Activated CD8-positive, alpha-beta memory T cell treated with anti-CD3 and anti-CD28 coated beads, Interleukin-2, amount 10 ng/mL, durations not matched to agents 7 days and 5 days (primary cell): ENCODE measurements around the gene MS4A8. TPM values are rescaled to one million over a fixed set of nuclear protein-coding genes. Genes with fewer than 3 reads are reported as not detected.
"Not testable (repeated sequence)": the region's sequence is repeated elsewhere in the genome, so short reads cannot be mapped to it uniquely, and the experiment has no call there.

Experiments
- ATAC-seq: fragments of 150-1000 bp; cut with Tn5 transposase; one replicate; pipeline ENCODE4 v1.10.0; 2021; ENCODE audit warnings: moderate library complexity
- CTCF ChIA-PET: fragments of 350-600 bp; sonication (Branson Sonifier 250); formaldehyde crosslinking; loops from one replicate; lab custom pipeline; 2021; ENCODE audit warnings: antibody characterized with exemption; lab: Charles Lee
- DNase-seq: peaks from one replicate; pipeline ENCODE4 v3.0.0-alpha.2; 2020
- H3K27ac Mint-ChIP-seq: one replicate; pipeline ENCODE4 v1.8.0; 2021; ENCODE audit warnings: mild to moderate bottlenecking, mixed read lengths
- H3K27me3 Mint-ChIP-seq: one replicate; pipeline ENCODE4 v1.8.0; 2021; ENCODE audit warnings: mixed read lengths
- H3K36me3 Mint-ChIP-seq: one replicate; pipeline ENCODE4 v1.8.0; 2021; ENCODE audit warnings: mild to moderate bottlenecking, mixed read lengths
- H3K4me1 Mint-ChIP-seq: one replicate; pipeline ENCODE4 v1.8.0; 2021; ENCODE audit warnings: mixed read lengths
- H3K4me3 Mint-ChIP-seq: one replicate; pipeline ENCODE4 v1.8.0; 2021; ENCODE audit warnings: mild to moderate bottlenecking, moderate library complexity, mixed read lengths
- H3K9me3 Mint-ChIP-seq: one replicate; pipeline ENCODE4 v1.8.0; 2022; ENCODE audit warnings: low read depth, mixed read lengths
- total RNA-seq, 2 experiments: library from RNA; stranded (reverse); gene quantifications; one replicate each; pipeline ENCODE4 v1.2.3, GENCODE V29; 2021

Gene MS4A8
- total RNA-seq, 2 experiments from 2014 or later, result not detected

DNA sequence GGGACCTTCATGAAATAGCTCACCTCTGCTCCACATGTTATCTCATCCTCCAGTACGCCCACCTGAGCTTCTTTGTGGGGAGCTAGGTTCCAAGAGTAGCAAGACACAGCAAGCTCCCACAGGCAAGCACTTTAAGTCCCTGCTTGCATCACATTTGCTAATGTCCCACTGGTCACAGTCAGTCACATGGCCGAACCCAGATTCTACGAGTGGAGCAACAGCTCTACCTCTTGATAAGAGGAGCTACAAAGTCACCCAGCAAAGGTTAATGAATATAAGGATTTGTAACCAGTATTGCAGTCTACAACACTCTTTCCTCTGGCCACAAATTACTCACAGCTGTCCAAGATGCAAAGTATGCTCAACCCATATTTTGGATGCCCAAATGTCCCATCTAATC lies 42.0 kb downstream of the MS4A8 start:
- H3K36me3 Mint-ChIP-seq, result no peaks in the 10 kb centered on the region

DNA sequence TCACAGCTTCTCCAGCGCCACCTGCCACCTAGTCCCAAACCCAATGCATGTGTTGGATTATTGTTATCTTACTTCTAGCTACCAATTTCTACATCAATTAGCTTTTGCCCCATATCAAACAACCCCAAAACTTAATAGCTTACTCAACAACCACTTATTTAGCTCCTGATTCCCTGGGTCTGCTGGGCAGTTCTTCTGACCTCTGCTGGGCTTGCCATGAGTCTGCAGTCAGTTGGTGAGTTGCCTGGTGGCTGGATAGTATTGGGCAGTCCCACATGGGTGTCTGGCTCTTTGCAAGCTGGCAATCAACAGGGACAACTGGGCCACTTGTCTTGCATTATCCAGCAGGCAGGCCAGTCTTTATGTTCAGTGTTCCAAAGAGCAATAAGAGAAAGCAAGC lies 43.6 kb downstream of the MS4A8 start:
- Mint-ChIP-seq H3K4me3 (no peak overlapping the region), H3K9me3 (peaks cover 4% of the 10 kb centered on the region), H3K36me3 (no peaks in the 10 kb centered on the region), H3K4me1 (no peaks in the 10 kb centered on the region), H3K27me3 (peaks cover 14% of the 10 kb centered on the region), H3K27ac (no peak overlapping the region)
- DNase-seq (no peak), ATAC-seq (no peak)
- CTCF ChIA-PET, result no interaction called here

More for the DNA sequence above, 42.0 kb downstream of the MS4A8 start:
- H3K27me3 Mint-ChIP-seq, result peaks cover 22% of the 10 kb centered on the region
- no peak overlapping the region for H3K27ac Mint-ChIP-seq
- no peak overlapping the region for H3K4me3 Mint-ChIP-seq
- ATAC-seq (no peak), DNase-seq (no peak)
- CTCF ChIA-PET, result no interaction called here
- H3K4me1 Mint-ChIP-seq, result no peaks in the 10 kb centered on the region
- H3K9me3 Mint-ChIP-seq, result no peaks in the 10 kb centered on the region

GRCh38 chr11:60744114-60744513 lies 44.7 kb downstream of the MS4A8 start:
- CTCF ChIA-PET, result no interaction called here
- H3K36me3 Mint-ChIP-seq, result no peaks in the 10 kb centered on the region
- DNase-seq, result no peak
- no peaks in the 10 kb centered on the region for H3K4me1 Mint-ChIP-seq
- H3K4me3 Mint-ChIP-seq, result no peak overlapping the region
- no peak for ATAC-seq
- no peak overlapping the region for H3K27ac Mint-ChIP-seq
- peaks cover 11% of the 10 kb centered on the region for H3K27me3 Mint-ChIP-seq
- H3K9me3 Mint-ChIP-seq, result peaks cover 4% of the 10 kb centered on the region

DNA sequence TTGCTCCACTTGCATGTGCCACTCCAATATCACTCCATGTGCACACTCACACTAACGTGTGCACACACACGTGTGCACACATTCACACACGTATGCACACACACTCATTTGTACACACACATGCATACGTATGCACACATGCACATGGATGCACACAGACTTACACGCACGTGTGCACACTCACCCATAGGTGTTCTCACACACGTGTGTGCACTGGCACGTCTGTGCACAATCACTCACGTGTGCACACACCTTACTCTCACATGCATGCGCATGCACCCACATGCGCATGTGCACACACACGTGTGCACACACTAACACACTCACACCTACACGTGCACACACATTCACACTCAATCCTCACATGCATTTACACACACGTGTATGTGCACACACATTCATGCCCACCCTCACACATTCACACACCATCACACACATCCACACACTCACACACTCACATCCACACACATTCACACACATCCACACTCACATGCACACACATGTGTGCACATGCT lies 48.0 kb downstream of the MS4A8 start:
- CTCF ChIA-PET, result no interaction called here
- peaks cover 4% of the 10 kb centered on the region for H3K9me3 Mint-ChIP-seq
- H3K4me3 Mint-ChIP-seq, result no peak overlapping the region
- no peaks in the 10 kb centered on the region for H3K36me3 Mint-ChIP-seq
- ATAC-seq (no peak), DNase-seq (no peak)
- H3K27me3 Mint-ChIP-seq, result peaks cover 11% of the 10 kb centered on the region
- H3K4me1 Mint-ChIP-seq, result no peaks in the 10 kb centered on the region
- no peak overlapping the region for H3K27ac Mint-ChIP-seq

GRCh38 chr11:60748225-60748624 lies 48.8 kb downstream of the MS4A8 start:
- no peaks in the 10 kb centered on the region for H3K36me3 Mint-ChIP-seq
- no peak overlapping the region for H3K4me3 Mint-ChIP-seq
- H3K27ac Mint-ChIP-seq, result no peak overlapping the region
- H3K4me1 Mint-ChIP-seq, result no peaks in the 10 kb centered on the region
- H3K9me3 Mint-ChIP-seq, result peaks cover 4% of the 10 kb centered on the region
- CTCF ChIA-PET, result interaction anchor here (1.3 kb wide), 1 partner anchor 27 kb away, joined by 4 read pairs; no protein-coding TSS in a partner anchor
- H3K27me3 Mint-ChIP-seq, result peaks cover 14% of the 10 kb centered on the region
- DNase-seq, result no peak
- no peak for ATAC-seq

DNA sequence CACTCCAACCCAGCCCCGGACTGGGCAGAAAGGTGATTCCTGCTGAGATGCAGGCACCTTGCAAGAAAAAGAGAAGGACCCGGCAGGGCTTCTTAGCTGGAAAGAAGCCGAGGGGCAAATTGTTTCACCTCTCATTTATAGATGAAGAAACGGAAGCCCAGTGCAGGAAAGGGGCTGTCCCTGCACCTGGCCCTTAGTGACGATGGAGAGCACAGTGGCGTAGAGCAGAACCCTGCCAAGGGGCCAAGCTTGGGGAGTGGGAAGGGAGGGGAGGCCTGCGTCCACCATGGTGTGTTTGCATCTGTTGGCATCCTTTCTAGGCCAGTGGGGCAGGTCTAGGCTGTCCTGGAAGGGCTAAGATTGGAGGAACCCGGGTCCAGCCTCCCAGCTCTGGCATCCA lies 49.4 kb downstream of the MS4A8 start:
- Mint-ChIP-seq H3K36me3 (no peaks in the 10 kb centered on the region), H3K4me1 (no peaks in the 10 kb centered on the region), H3K27ac (no peak overlapping the region), H3K4me3 (no peak overlapping the region), H3K9me3 (peaks cover 4% of the 10 kb centered on the region), H3K27me3 (peaks cover 12% of the 10 kb centered on the region)
- CTCF ChIA-PET, result interaction anchor here (1.3 kb wide), 1 partner anchor 27 kb away, joined by 4 read pairs; no protein-coding TSS in a partner anchor
- DNase-seq, result no peak
- ATAC-seq, result no peak

- Mint-ChIP-seq H3K27ac (no peak overlapping the region), H3K36me3 (no peaks in the 10 kb centered on the region), H3K9me3 (peaks cover 4% of the 10 kb centered on the region), H3K27me3 (peaks cover 5% of the 10 kb centered on the region), H3K4me1 (no peaks in the 10 kb centered on the region), H3K4me3 (no peak overlapping the region)
- DNase-seq (no peak), ATAC-seq (no peak)
- CTCF ChIA-PET, result no interaction called here
These were observed 51.5 kb downstream of the MS4A8 start for GRCh38 chr11:60750911-60751310.

GRCh38 chr11:60753309-60753708 lies 53.9 kb downstream of the MS4A8 start:
- ATAC-seq (no peak), DNase-seq (no peak)
- Mint-ChIP-seq H3K4me1 (no peaks in the 10 kb centered on the region), H3K36me3 (no peaks in the 10 kb centered on the region), H3K27ac (no peak overlapping the region), H3K27me3 (peaks cover 20% of the 10 kb centered on the region), H3K4me3 (no peak overlapping the region), H3K9me3 (no peaks in the 10 kb centered on the region)
- CTCF ChIA-PET, result no interaction called here

DNA sequence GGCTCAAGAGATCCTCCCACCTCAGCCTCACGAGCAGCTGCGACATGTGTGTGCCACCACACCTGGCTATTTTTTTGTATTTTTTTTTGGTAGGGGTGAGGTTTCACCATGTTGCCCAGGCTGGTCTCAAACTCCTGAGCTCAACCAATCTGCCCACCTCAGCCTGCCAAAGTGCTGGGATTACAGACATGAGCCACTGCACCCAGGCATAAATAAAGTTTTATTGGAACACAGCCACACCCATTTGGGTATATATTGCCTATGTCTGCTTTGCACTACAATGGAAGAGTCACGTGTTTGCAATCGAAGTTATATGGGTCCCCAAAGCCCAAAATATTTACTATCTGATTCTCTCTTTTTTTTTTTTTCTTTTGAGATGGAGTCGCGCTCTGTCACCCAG lies 55.5 kb downstream of the MS4A8 start:
- Mint-ChIP-seq H3K4me1 (no peaks in the 10 kb centered on the region), H3K27me3 (peaks cover 35% of the 10 kb centered on the region), H3K4me3 (no peak overlapping the region), H3K36me3 (no peaks in the 10 kb centered on the region), H3K27ac (no peak overlapping the region), H3K9me3 (no peaks in the 10 kb centered on the region)
- no peak for ATAC-seq
- no peak for DNase-seq
- CTCF ChIA-PET, result no interaction called here

DNA sequence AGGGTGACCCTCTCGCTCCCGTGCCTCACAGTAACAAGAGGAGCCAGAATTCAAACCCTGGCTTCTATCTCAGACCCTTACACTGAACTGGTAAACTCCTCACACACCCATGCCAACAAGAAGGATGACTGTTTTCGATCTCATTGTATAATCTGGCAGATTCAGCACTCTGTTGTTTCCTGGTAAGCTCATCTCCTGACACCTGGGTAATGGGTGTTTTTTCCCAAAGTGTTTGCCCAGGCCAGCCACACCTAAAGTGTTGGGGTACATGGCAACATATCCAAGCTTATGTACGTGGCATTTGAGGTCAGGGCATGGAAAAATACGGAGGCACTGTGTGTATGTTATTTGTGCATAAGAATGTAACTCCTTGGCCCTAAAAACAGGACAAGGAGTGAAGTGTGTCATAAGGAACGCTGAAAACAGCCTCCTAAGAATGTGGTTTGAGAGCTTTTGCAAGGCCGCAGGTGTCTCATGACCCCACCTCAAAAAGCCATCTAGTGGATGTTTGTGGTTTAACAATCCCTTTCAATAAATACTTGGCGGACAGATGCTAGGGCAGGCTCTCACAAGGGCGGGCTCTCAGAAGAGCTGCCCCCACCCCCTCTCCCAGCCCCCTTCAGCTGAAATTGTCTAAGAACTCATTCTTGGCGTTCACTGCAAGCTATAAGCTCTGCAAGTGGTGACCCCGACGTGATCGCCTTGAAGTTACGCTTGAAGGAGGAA lies 57.1 kb downstream of the MS4A8 start, which contains the start of gene MS4A15:
TSS of gene MS4A15 (plus strand) at position 561 of the 726 bp plus-strand sequence. CDS start 6,867 bp downstream, outside the sequence.
- CTCF ChIA-PET, result interaction anchor here (1.2 kb wide), 1 partner anchor 8 kb away, joined by 3 read pairs; no protein-coding TSS in a partner anchor
- DNase-seq (no peak), ATAC-seq (no peak)
- Mint-ChIP-seq H3K4me3 (no peak within 1 kb of the TSS), H3K36me3 (no peaks in the 10 kb centered on the region), H3K27ac (no peak within 1 kb of the TSS), H3K9me3 (no peaks in the 10 kb centered on the region), H3K27me3 (peaks cover 46% of the 10 kb centered on the region), H3K4me1 (no peaks in the 10 kb centered on the region)

DNA sequence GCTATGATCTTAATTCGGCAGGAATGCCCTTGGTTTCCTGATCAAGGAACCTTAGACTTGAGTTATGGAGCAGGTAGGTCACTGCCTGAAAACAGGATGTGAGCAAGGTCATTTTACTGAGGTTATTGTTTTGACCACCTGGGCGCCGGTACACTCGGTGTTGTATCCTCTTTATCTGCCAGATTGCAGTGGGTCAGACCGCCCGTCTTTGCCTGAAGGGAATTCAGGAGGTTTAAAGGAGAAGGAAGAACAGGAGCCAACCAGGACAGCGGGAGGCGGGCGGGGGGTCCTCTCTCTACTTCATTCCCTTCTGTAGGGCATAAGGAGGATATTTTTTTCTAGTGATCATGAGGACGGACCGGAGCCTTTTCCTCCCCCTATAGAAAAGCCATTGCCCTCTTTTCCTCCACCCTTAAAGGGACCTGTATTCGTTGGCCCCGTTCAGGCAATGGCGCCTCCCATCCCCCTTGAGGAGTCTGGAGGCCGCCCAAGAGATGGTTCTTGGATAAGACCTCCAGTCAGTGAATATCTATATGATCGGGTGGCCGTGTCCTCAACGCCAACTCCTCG lies 57.9 kb downstream of the MS4A8 start:
- no peak for ATAC-seq
- CTCF ChIA-PET, result interaction anchor here (1.5 kb wide), 1 partner anchor 18 kb away, joined by 3 read pairs; no protein-coding TSS in a partner anchor
- Mint-ChIP-seq H3K9me3 (no peaks in the 10 kb centered on the region), H3K4me3 (no peak overlapping the region), H3K27ac (no peak overlapping the region), H3K27me3 (peaks cover 48% of the 10 kb centered on the region), H3K36me3 (no peaks in the 10 kb centered on the region), H3K4me1 (no peaks in the 10 kb centered on the region)
- DNase-seq, result no peak

GRCh38 chr11:60758671-60759070 lies 59.3 kb downstream of the MS4A8 start:
- CTCF ChIA-PET, result interaction anchor here (1.5 kb wide), 1 partner anchor 17 kb away, joined by 3 read pairs; no protein-coding TSS in a partner anchor
- peaks cover 53% of the 10 kb centered on the region for H3K27me3 Mint-ChIP-seq
- not testable (repeated sequence) for ATAC-seq, DNase-seq, H3K27ac Mint-ChIP-seq, H3K4me1 Mint-ChIP-seq, H3K36me3 Mint-ChIP-seq, H3K4me3 Mint-ChIP-seq, H3K9me3 Mint-ChIP-seq

DNA sequence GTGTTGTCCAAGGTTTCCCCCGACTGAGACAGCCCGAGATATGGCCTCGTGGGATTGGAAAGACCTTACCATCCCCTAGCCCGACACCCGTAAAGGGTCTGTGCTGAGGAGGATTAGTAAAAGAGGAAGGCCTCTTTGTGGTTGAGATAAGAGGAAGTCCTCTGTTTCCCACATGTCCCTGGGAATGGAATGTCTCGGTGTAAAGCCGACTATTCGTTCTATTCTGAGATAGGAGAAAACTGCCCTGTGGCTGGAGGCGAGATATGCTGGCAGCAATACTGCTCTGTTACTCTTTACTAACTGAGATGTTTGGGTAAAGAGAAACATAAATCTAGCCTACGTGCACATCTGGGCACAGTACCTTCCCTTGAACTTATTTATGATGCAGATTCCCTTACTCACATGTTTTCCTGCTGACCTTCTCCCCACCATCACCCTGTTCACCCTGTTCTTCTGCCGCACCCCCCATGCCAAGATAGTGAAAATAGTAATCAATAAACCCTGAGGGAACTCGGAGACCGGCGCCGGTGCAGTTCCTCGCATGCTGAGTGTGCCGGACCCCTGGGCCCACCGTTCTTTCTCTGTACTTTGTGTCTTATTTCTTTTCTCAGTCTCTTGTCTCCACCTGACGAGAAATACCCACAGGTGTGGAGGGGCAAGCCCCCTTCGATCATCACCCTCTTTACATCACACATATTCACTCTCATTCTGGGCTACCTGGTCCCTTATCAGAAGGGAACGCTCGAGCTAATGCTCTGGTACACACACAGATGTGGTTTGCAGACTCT lies 60.2 kb downstream of the MS4A8 start:
- H3K4me3 Mint-ChIP-seq, CTCF ChIA-PET, H3K9me3 Mint-ChIP-seq, DNase-seq, ATAC-seq, H3K36me3 Mint-ChIP-seq, H3K4me1 Mint-ChIP-seq, H3K27ac Mint-ChIP-seq: not testable (repeated sequence)
- peaks cover 56% of the 10 kb centered on the region for H3K27me3 Mint-ChIP-seq
